ENCODE results near the gene MED8. TPM values are rescaled to one million over a fixed set of nuclear protein-coding genes. Genes with fewer than 3 reads are reported as not detected.

Gene MED8
- total and polyA plus RNA-seq, 2 of the 8 experiments (the other 6 are each of a cell fraction or from before 2014, with no cell fraction given), result 7.0 to 20.6 TPM

DNA sequence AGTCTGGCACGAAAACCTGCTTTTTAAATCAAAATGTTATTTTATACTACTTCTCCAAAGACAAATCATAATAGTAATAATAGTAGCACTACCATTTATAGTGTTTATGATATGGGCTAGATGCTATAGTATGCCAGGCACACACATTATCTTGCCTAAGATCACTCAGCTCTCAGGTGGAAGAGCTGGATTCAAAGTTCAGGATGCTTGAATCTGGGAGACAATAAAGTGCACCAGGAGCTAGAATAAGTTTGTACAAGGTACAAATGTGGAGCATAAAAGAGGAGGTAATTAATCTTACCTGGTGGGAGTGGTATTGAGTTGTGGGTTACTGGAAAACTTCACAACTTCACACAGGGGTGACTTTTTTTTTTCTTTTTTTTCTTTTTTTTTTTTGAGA, 11.8 kb downstream of the MED8 start:
- Histone ChIP-seq H2BK5ac (ENCODE audit: low read depth, low read length) (no peak overlapping the region), H3K36me3 (ENCODE audit: control insufficient read depth in 2 of 4, insufficient read depth in 4 of 4, low read length in 3 of 4) (peaks cover 0 to 4% (median 0%) of the 10 kb centered on the region in 4 experiments; a peak in 2 of 8 replicates), H3K56ac (replicated peaks; ENCODE audit: insufficient read length, low read depth, low read length) (no peak overlapping the region), H3K79me1 (ENCODE audit: low read depth, low read length) (no peaks in the 10 kb centered on the region; the same call in 1 of the 2 replicates), H3K4me3 (ENCODE audit: extremely low read depth in 1 of 4, insufficient read depth in 2 of 4, low read depth in 3 of 4, low read length in 4 of 4) (no peak overlapping the region), H3K18ac (ENCODE audit: extremely low read depth, low read length) (no peak overlapping the region), H2BK15ac (ENCODE audit: low read length) (no peak overlapping the region), H2BK20ac (ENCODE audit: low read length) (no peak overlapping the region), H2BK120ac (replicated peaks; ENCODE audit: low read depth, low read length) (no peak overlapping the region), H4K20me1 (replicated peaks in 1 of 2; ENCODE audit: control insufficient read depth in 1 of 2, insufficient read depth in 2 of 2, low read length in 2 of 2) (no peaks in the 10 kb centered on the region), H3K79me2 (ENCODE audit: control insufficient read depth in 1 of 2, insufficient read depth in 2 of 2, low read length in 2 of 2) (no peaks in the 10 kb centered on the region), H2AFZ (ENCODE audit: low read length) (no peak overlapping the region), H3K27ac (ENCODE audit: low read depth, low read length) (no peak overlapping the region), H4K91ac (replicated peaks; ENCODE audit: insufficient read length, low read length) (no peak overlapping the region), H4K8ac (ENCODE audit: extremely low read depth, insufficient read depth, low read length) (no peak overlapping the region), H4K5ac (ENCODE audit: insufficient read length, low read depth, low read length) (no peak overlapping the region), H3K27me3 (replicated peaks in 1 of 4; ENCODE audit: control insufficient read depth in 3 of 4, extremely low read depth in 1 of 4, insufficient read depth in 3 of 4, low read length in 3 of 4) (no peaks in the 10 kb centered on the region), H3K4me2 (ENCODE audit: insufficient read depth in 1 of 2, low read depth in 2 of 2, low read length in 2 of 2) (no peak overlapping the region), H3K4me1 (replicated peaks in 1 of 4; ENCODE audit: control insufficient read depth in 3 of 4, insufficient read depth in 4 of 4, low read length in 3 of 4) (no peaks in the 10 kb centered on the region), H3K9ac (replicated peaks in 1 of 4; ENCODE audit: extremely low read depth in 1 of 4, low read depth in 3 of 4, low read length in 3 of 4) (no peak overlapping the region), H3K23me2 (ENCODE audit: low read depth, low read length) (no peaks in the 10 kb centered on the region), H2AK5ac (ENCODE audit: low read depth, low read length) (no peak overlapping the region), H3K14ac (ENCODE audit: insufficient read length) (no peak overlapping the region), H3K9me3 (ENCODE audit: insufficient read depth in 2 of 2, low read depth in 1 of 2, low read length in 1 of 2) (no peaks in the 10 kb centered on the region), H2BK12ac (ENCODE audit: low read depth, low read length) (no peak overlapping the region), H3K4ac (replicated peaks; ENCODE audit: insufficient read length, low read depth, low read length) (no peak overlapping the region), H3K23ac (ENCODE audit: insufficient read length) (no peak overlapping the region)
- TF ChIP-seq EGR1 (IDR thresholded peaks at IDR 0.05; ENCODE audit: borderline replicate concordance, low read depth, low read length), result no peak
- TF ChIP-seq SIN3A (conservative IDR thresholded peaks at IDR 0.05 in 1 of 2, IDR thresholded peaks at IDR 0.05 in 1 of 2; ENCODE audit: low read depth in 1 of 2, low read length in 2 of 2), result no peak
- no peak for DNase-seq (ENCODE audit: low read depth in 1 of 2, low spot score in 2 of 2)
- no peak for FAIRE-seq
- 85% methylated on average over 1 of the region's 1 CpG; no CpG with 5 or more reads in 1 of the 2 experiments for WGBS, 2 experiments (ENCODE audit: extremely low coverage in 1 of 2, insufficient coverage in 1 of 2, insufficient read length in 1 of 2, insufficient replicate concordance in 2 of 2, low coverage in 1 of 2, low lambda C conversion rate in 2 of 2, missing lambda C conversion rate in 1 of 2)
- CTCF ChIA-PET (ENCODE audit: partially characterized antibody), result interaction anchor here (1.0 to 1.4 kb wide), 6 partner anchors 37 to 150 kb away, joined by 3 to 5 read pairs (median 3); partner anchors contain the start of gene C1orf210
- POLR2A ChIA-PET (ENCODE audit: partially characterized antibody), result interaction anchor here (1.1 to 3.8 kb wide), 4 partner anchors 10 to 17 kb away, joined by 4 to 38 read pairs (median 16); partner anchors contain the start of genes ELOVL1, MED8 and SZT2

Data from H1 (cell line).